ENCODE results near the gene CCL22.
"Not testable (repeated sequence)": the region's sequence is repeated elsewhere in the genome, so short reads cannot be mapped to it uniquely, and the experiment has no call there.

CCL22 gene

GRCh38 chr16:57358527-57359095, at the start of gene CCL22:
Gene CCL22 (plus strand): TSS chr16:57358783. CDS start chr16:57358817, 34 bp downstream.
- DNase-seq: no peak

GRCh38 chr16:57310801-57311200, 47.8 kb upstream of the CCL22 start:
- no peak for DNase-seq

- DNase-seq: no peak
These were observed 45.1 kb upstream of the CCL22 start for GRCh38 chr16:57313509-57313908.

- DNase-seq: no peak
These were observed 44.3 kb upstream of the CCL22 start for GRCh38 chr16:57314161-57314785.

GRCh38 chr16:57315416-57315815, 43.2 kb upstream of the CCL22 start:
- DNase-seq: no peak

- DNase-seq: no peak
These were observed 42.1 kb upstream of the CCL22 start for GRCh38 chr16:57316390-57317017.

GRCh38 chr16:57318240-57318970, 40.2 kb upstream of the CCL22 start:
- no peak for DNase-seq

- DNase-seq: no peak
These were observed 38.9 kb upstream of the CCL22 start for GRCh38 chr16:57319646-57320045.

- no peak for DNase-seq
These were observed 33.8 kb upstream of the CCL22 start for GRCh38 chr16:57324749-57325148.

- DNase-seq: no peak
These were observed 33.1 kb upstream of the CCL22 start for GRCh38 chr16:57325458-57325857.

GRCh38 chr16:57329718-57330327, 28.8 kb upstream of the CCL22 start:
- DNase-seq: no peak

- no peak for DNase-seq
These were observed 27.2 kb upstream of the CCL22 start for GRCh38 chr16:57331355-57331754.

GRCh38 chr16:57333402-57333801, 25.2 kb upstream of the CCL22 start:
- DNase-seq: no peak

- DNase-seq: no peak
These were observed 23.2 kb upstream of the CCL22 start for GRCh38 chr16:57335366-57335765.

GRCh38 chr16:57341062-57341440, 17.5 kb upstream of the CCL22 start:
- DNase-seq: no peak

- DNase-seq: no peak
These were observed 16.9 kb upstream of the CCL22 start for GRCh38 chr16:57341441-57342303.

GRCh38 chr16:57342606-57343005, 16.0 kb upstream of the CCL22 start:
- DNase-seq: not testable (repeated sequence)

GRCh38 chr16:57343221-57343620, 15.4 kb upstream of the CCL22 start:
- DNase-seq: no peak

- not testable (repeated sequence) for DNase-seq
These were observed 14.5 kb upstream of the CCL22 start for GRCh38 chr16:57344094-57344493.

GRCh38 chr16:57345021-57345420, 13.6 kb upstream of the CCL22 start:
- DNase-seq: no peak

- DNase-seq: no peak
These were observed 12.8 kb upstream of the CCL22 start for GRCh38 chr16:57345666-57346204.

- no peak for DNase-seq
These were observed 10.7 kb upstream of the CCL22 start for GRCh38 chr16:57347858-57348257.

All from activated CD4-positive, CD25-positive, alpha-beta regulatory T cell treated with anti-CD3 and anti-CD28 coated beads, Interleukin-2, amount 50 U/mL, for 72 hours (primary cell).